HCT116 (cell line): ENCODE measurements around the gene SND1. TPM values are rescaled to one million over a fixed set of nuclear protein-coding genes. Genes with fewer than 3 reads are reported as not detected.
"Not testable (repeated sequence)": the region's sequence is repeated elsewhere in the genome, so short reads cannot be mapped to it uniquely, and the experiment has no call there.

Source experiments
- ATAC-seq: fragments of 200-7000 bp; cut with Tn5 transposase; 2 replicates; pipeline ENCODE4 v1.9.1; 2020; ENCODE audit warnings: mild to moderate bottlenecking, moderate library complexity
- BruUV-seq: library from RNA; stranded (reverse); fragments of 400-500 nt; replicated peaks from 2 replicates; lab custom pipeline; 2021; lab: Mats Ljungman, UMichigan
- CTCF ChIA-PET: fragments of 300-600 bp; sonication (Branson Sonifier 250); formaldehyde crosslinking; loops from one replicate; lab custom pipeline; 2021; ENCODE audit warnings: antibody characterized with exemption; lab: Charles Lee
- POLR2A ChIA-PET: fragments of 300-600, 350-600 bp; sonication (Branson Sonifier 250); formaldehyde crosslinking; loops from one replicate; lab custom pipeline; 2021; ENCODE audit warnings: antibody characterized with exemption; lab: Charles Lee
- RAD21 ChIA-PET, 2 experiments: fragments of 300-600 bp; sonication (Branson Sonifier 250); formaldehyde crosslinking; loops; one replicate each; lab custom pipeline; 2023; ENCODE audit warnings: low total read pairs in 2 of 2; ENCODE audit not compliant: uncharacterized antibody in 2 of 2, unreplicated experiment in 2 of 2, low non-redundant PET in 1 of 2; lab: Charles Lee
- DNase-seq: peaks from one replicate; pipeline ENCODE4 v3.0.0-alpha.2; 2010; ENCODE audit warnings: low read depth, low spot score
- H2AFZ ChIP-seq: fragments of 200-600 bp; shearing (Covaris generic), sonication (generic); 2 replicates; pipeline ENCODE4 v1.6.1; 2017; ENCODE audit warnings: low read depth, mixed run types, mixed read lengths, antibody characterized with exemption, low read length; ENCODE audit not compliant: poor library complexity, severe bottlenecking
- H3K27ac ChIP-seq: 2 replicates; pipeline ENCODE4 v1.5.1; 2012; ENCODE audit warnings: low read depth, low read length
- H3K27me3 ChIP-seq: fragments of 200-600 bp; sonication (generic); 2 replicates; pipeline ENCODE4 v1.6.1; 2016; ENCODE audit warnings: mixed run types, low read length, mixed read lengths; ENCODE audit not compliant: insufficient read depth
- H3K36me3 ChIP-seq, 2 experiments: fragments of 200-500 bp in 1 of 2; fragments of 200-600 bp in 1 of 2; sonication (Bioruptor generic) in 1 of 2; sonication (generic) in 1 of 2; 2 replicates each; pipeline versions ENCODE4 v1.5.1 to v1.6.1; 2014 to 2016; ENCODE audit warnings: low read length in 2 of 2, inconsistent platforms in 1 of 2, mixed read lengths in 1 of 2, mixed run types in 1 of 2; ENCODE audit not compliant: insufficient read depth in 2 of 2, control insufficient read depth in 1 of 2
- H3K4me1 ChIP-seq, 2 experiments: fragments of 200-600 bp in 1 of 2; sonication (generic) in 1 of 2; 2 replicates each; pipeline versions ENCODE4 v1.5.1 to v1.6.1; 2012 to 2017; ENCODE audit warnings: low read length in 2 of 2, inconsistent platforms in 1 of 2, mild to moderate bottlenecking in 1 of 2, mixed read lengths in 1 of 2, mixed run types in 1 of 2, moderate library complexity in 1 of 2; ENCODE audit not compliant: insufficient read depth in 2 of 2, control insufficient read depth in 1 of 2
- H3K4me2 ChIP-seq: fragments of 200-600 bp; sonication (generic); 2 replicates; pipeline ENCODE4 v1.6.1; 2017; ENCODE audit warnings: mixed run types, low read length, mixed read lengths
- H3K4me3 ChIP-seq, 2 experiments: fragments of 200-600 bp in 1 of 2; sonication (generic) in 1 of 2; replicated peaks in 1 of 2; 2 replicates each; pipeline ENCODE4 v1.5.1; 2011 to 2016; ENCODE audit warnings: low read length in 2 of 2, control low read depth in 1 of 2, low read depth in 1 of 2, mild to moderate bottlenecking in 1 of 2, mixed read lengths in 1 of 2, mixed run types in 1 of 2
- H3K79me2 ChIP-seq: fragments of 200-600 bp; sonication (generic); 2 replicates; pipeline ENCODE4 v1.6.1; 2017; ENCODE audit warnings: mild to moderate bottlenecking, mixed run types, low read length, moderate library complexity, mixed read lengths; ENCODE audit not compliant: insufficient read depth
- H3K9ac ChIP-seq: fragments of 200-600 bp; sonication (generic); 2 replicates; pipeline ENCODE4 v1.6.1; 2016; ENCODE audit warnings: low read length, mixed read lengths
- H3K9me2 ChIP-seq: fragments of 200-600 bp; sonication (generic), shearing (Covaris generic); 2 replicates; pipeline ENCODE4 v1.6.1; 2017; ENCODE audit warnings: mixed run types, mild to moderate bottlenecking, moderate library complexity; ENCODE audit not compliant: insufficient read depth
- H3K9me3 ChIP-seq, 2 experiments: fragments of 200-500 bp in 1 of 2; fragments of 200-600 bp in 1 of 2; sonication (Bioruptor generic) in 1 of 2; sonication (generic) in 1 of 2; 2 replicates each; pipeline ENCODE4 v1.6.1; 2014 to 2017; ENCODE audit warnings: low read length in 2 of 2, mixed read lengths in 2 of 2, inconsistent platforms in 1 of 2, low read depth in 1 of 2, mild to moderate bottlenecking in 1 of 2, mixed run types in 1 of 2, moderate library complexity in 1 of 2; ENCODE audit not compliant: control insufficient read depth in 1 of 2, insufficient read depth in 1 of 2
- H4K20me1 ChIP-seq: fragments of 200-600 bp; sonication (generic), shearing (Covaris generic); 2 replicates; pipeline ENCODE4 v1.6.1; 2017; ENCODE audit warnings: mixed run types, mild to moderate bottlenecking, moderate library complexity; ENCODE audit not compliant: insufficient read depth
- CBX3 ChIP-seq: IDR thresholded peaks from 2 replicates; pipeline ENCODE4 v1.6.1; 2012; ENCODE audit warnings: low read depth
- CEBPB ChIP-seq: IDR thresholded peaks from 2 replicates; pipeline ENCODE4 v1.6.1; 2012; ENCODE audit warnings: low read depth
- ELF1 ChIP-seq: IDR thresholded peaks from 2 replicates; pipeline ENCODE4 v1.6.1; 2012; ENCODE audit warnings: low read depth, borderline replicate concordance
- JUND ChIP-seq: IDR thresholded peaks from 2 replicates; pipeline ENCODE4 v1.6.1; 2012
- SIN3A ChIP-seq: IDR thresholded peaks from 2 replicates; pipeline ENCODE4 v1.6.1; 2012; ENCODE audit warnings: low read depth
- SRF ChIP-seq: IDR thresholded peaks from 2 replicates; pipeline ENCODE4 v1.6.1; 2012; ENCODE audit warnings: low read depth
- YY1 ChIP-seq: IDR thresholded peaks from 2 replicates; pipeline ENCODE4 v1.6.1; 2011; ENCODE audit warnings: low read length, low read depth, moderate library complexity, mild to moderate bottlenecking; ENCODE audit not compliant: insufficient replicate concordance; ENCODE audit errors: extremely low read depth
- ZFX ChIP-seq: fragments of 450-650 bp; IDR thresholded peaks from 2 replicates; pipeline ENCODE4 v1.6.1; 2017
- intact Hi-C: fragments of 100-400 bp; cut with micrococcal nuclease; formaldehyde crosslinking; loops from 2 replicates; pipeline ENCODE4 v1.10.0; 2022
- total RNA-seq: library from RNA; stranded (reverse); gene quantifications from one replicate; pipeline ENCODE4 v1.2.1, GENCODE V29; 2021; ENCODE audit not compliant: unreplicated experiment
- TF ChIP-seq, protein P1 (sequence below): IDR thresholded peaks from 2 replicates; pipeline ENCODE4 v1.6.1; 2011; ENCODE audit warnings: mild to moderate bottlenecking, low read length, moderate library complexity; ENCODE audit not compliant: insufficient replicate concordance; ENCODE audit errors: extremely low read depth

The SND1 gene
- total RNA-seq, 1 experiment from 2014 or later = 169 TPM

DNA sequence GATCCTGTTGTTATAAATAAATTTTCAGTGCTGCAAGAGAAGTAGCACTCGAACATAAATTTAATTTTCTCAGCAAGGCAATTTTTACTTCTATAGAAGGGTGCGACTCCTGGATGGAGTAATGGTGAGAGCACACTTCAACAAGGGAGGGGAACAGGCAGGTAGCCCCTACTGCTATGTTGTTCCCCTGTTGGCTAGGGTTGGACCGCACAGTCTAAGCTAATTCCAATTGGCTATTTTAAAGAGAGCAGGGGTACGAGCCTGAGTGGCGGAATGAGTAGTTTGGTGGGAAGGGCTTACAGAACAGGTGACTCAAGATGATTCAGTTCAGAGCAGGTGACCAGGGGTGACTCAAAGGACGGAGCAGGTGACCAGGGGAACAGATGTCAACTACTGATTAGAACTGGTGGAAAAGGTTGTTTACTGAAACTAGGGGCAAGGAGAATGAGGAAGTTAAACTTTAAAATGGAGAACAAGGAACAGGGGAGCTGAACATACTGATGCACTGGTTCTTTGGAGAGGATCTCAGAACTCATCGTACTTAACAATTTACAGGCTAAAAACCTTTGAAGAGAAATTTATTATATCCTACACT is 185.9 kb downstream of the SND1 start:
- RAD21 ChIA-PET, POLR2A ChIA-PET, ATAC-seq, H3K4me2 ChIP-seq, CTCF ChIA-PET, intact Hi-C loops, BruUV-seq, H3K27me3 ChIP-seq, H3K36me3 ChIP-seq, DNase-seq, H3K4me3 ChIP-seq, H3K27ac ChIP-seq, H2AFZ ChIP-seq, H3K9me2 ChIP-seq, H4K20me1 ChIP-seq, H3K9ac ChIP-seq, H3K9me3 ChIP-seq, H3K4me1 ChIP-seq: not testable (repeated sequence)
- peaks cover 68% of the 10 kb centered on the region for H3K79me2 ChIP-seq
- peak; percentile 65; the same call in 1 of the 2 replicates for TF ChIP-seq CBX3

- H3K79me2 ChIP-seq = peaks cover 63% of the 10 kb centered on the region
- H3K9ac ChIP-seq = no peak overlapping the region
- no peak for ATAC-seq
- no peak overlapping the region for H2AFZ ChIP-seq
- DNase-seq = no peak
- ChIA-PET POLR2A (no interaction called here), RAD21 (no interaction called here), CTCF (no interaction called here)
- 0 out of 4 replicates have a peak, but pooled peaks cover 0 to 3% of the 10 kb centered on the region in 2 experiments for H3K36me3 ChIP-seq
- H3K9me2 ChIP-seq = no peaks in the 10 kb centered on the region; the same call in 1 of the 2 replicates
- no TSS peak for BruUV-seq
- no peak overlapping the region for H3K4me3 ChIP-seq
- H3K27ac ChIP-seq = no peak overlapping the region
- TF ChIP-seq CEBPB (no peak), ELF1 (no peak), ZFX (no peak), SIN3A (no peak), JUND (no peak), SRF (no peak), YY1 (no peak)
- TF ChIP-seq, protein P1, sequence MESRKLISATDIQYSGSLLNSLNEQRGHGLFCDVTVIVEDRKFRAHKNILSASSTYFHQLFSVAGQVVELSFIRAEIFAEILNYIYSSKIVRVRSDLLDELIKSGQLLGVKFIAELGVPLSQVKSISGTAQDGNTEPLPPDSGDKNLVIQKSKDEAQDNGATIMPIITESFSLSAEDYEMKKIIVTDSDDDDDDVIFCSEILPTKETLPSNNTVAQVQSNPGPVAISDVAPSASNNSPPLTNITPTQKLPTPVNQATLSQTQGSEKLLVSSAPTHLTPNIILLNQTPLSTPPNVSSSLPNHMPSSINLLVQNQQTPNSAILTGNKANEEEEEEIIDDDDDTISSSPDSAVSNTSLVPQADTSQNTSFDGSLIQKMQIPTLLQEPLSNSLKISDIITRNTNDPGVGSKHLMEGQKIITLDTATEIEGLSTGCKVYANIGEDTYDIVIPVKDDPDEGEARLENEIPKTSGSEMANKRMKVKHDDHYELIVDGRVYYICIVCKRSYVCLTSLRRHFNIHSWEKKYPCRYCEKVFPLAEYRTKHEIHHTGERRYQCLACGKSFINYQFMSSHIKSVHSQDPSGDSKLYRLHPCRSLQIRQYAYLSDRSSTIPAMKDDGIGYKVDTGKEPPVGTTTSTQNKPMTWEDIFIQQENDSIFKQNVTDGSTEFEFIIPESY = no peak
- no peak overlapping the region for H3K4me2 ChIP-seq
- no peaks in the 10 kb centered on the region for H4K20me1 ChIP-seq
- no peaks in the 10 kb centered on the region for H3K4me1 ChIP-seq
- H3K27me3 ChIP-seq = no peaks in the 10 kb centered on the region
- intact Hi-C loops = no loop called here
- H3K9me3 ChIP-seq = peaks cover 0 to 6% of the 10 kb centered on the region in 2 experiments; a peak in 2 of 4 replicates
These were observed 186.9 kb downstream of the SND1 start for GRCh38 chr7:127838816-127839415.
